Neural progenitor cell (in vitro differentiated cells): Measurements from ENCODE around the gene SLC7A10. TPM values are rescaled to one million over a fixed set of nuclear protein-coding genes. Genes with fewer than 3 reads are reported as not detected.
A peak's percentile ranks its signal among the peaks of the same experiment; 100 is the strongest.

Source experiments
- DNase-seq: peaks from one replicate; pipeline ENCODE4 v3.0.0-alpha.2; 2016; ENCODE audit warnings: low spot score
- H2AFZ ChIP-seq: fragments of 200-600 bp; sonication (generic); replicated peaks from 2 replicates; pipeline ENCODE4 v1.6.1; 2016; ENCODE audit warnings: antibody characterized with exemption
- H3F3A ChIP-seq: fragments of 200-600 bp; sonication (generic); 2 replicates; pipeline ENCODE4 v1.6.1; 2016; ENCODE audit warnings: antibody characterized with exemption, low read depth
- H3K27ac ChIP-seq: fragments of 200-600 bp; sonication (generic); 2 replicates; pipeline ENCODE4 v1.5.1; 2016; ENCODE audit warnings: mild to moderate bottlenecking
- H3K27me3 ChIP-seq: fragments of 200-600 bp; sonication (generic); 2 replicates; pipeline ENCODE4 v1.6.1; 2016; ENCODE audit warnings: mild to moderate bottlenecking, moderate library complexity
- H3K36me3 ChIP-seq: fragments of 200-600 bp; sonication (generic); 2 replicates; pipeline ENCODE4 v1.5.1; 2016
- H3K4me1 ChIP-seq: fragments of 200-600 bp; sonication (generic); 2 replicates; pipeline ENCODE4 v1.6.1; 2016; ENCODE audit warnings: mixed run types
- H3K4me2 ChIP-seq: fragments of 200-600 bp; sonication (generic); 2 replicates; pipeline ENCODE4 v1.6.1; 2016
- H3K4me3 ChIP-seq: fragments of 200-600 bp; sonication (generic); 2 replicates; pipeline ENCODE4 v1.5.1; 2016
- H3K79me2 ChIP-seq: fragments of 200-600 bp; sonication (generic); 2 replicates; pipeline ENCODE4 v1.6.1; 2016; ENCODE audit warnings: low read depth
- H3K9ac ChIP-seq: fragments of 200-600 bp; sonication (generic); 2 replicates; pipeline ENCODE4 v1.6.1; 2016
- H3K9me3 ChIP-seq: fragments of 200-600 bp; sonication (generic); 2 replicates; pipeline ENCODE4 v1.5.1; 2016; ENCODE audit warnings: low read depth
- H4K20me1 ChIP-seq: fragments of 200-600 bp; sonication (generic); 2 replicates; pipeline ENCODE4 v1.6.1; 2016; ENCODE audit warnings: low read depth
- H3K27ac Mint-ChIP-seq: 3 replicates; pipeline ENCODE4 v1.8.0; 2021; ENCODE audit warnings: mixed read lengths
- H3K27me3 Mint-ChIP-seq: 2 replicates; pipeline ENCODE4 v1.8.0; 2022; ENCODE audit warnings: low read depth, mild to moderate bottlenecking, inconsistent platforms, moderate library complexity, mixed read lengths; ENCODE audit not compliant: insufficient read depth
- H3K36me3 Mint-ChIP-seq: 3 replicates; pipeline ENCODE4 v1.8.0; 2021; ENCODE audit warnings: mixed read lengths
- H3K4me1 Mint-ChIP-seq: 3 replicates; pipeline ENCODE4 v1.8.0; 2021; ENCODE audit warnings: mixed read lengths
- H3K4me3 Mint-ChIP-seq: 3 replicates; pipeline ENCODE4 v1.8.0; 2021; ENCODE audit warnings: mild to moderate bottlenecking, moderate library complexity, mixed read lengths
- H3K9me3 Mint-ChIP-seq: 3 replicates; pipeline ENCODE4 v1.8.0; 2020; ENCODE audit warnings: mixed read lengths
- CTCF ChIP-seq: fragments of 200-600 bp; sonication (generic); IDR thresholded peaks from 2 replicates; pipeline ENCODE4 v1.5.1; 2017; ENCODE audit warnings: antibody characterized with exemption, mild to moderate bottlenecking
- EZH2 ChIP-seq: fragments of 200-600 bp; sonication (generic); IDR thresholded peaks from 2 replicates; pipeline ENCODE4 v1.6.1; 2017; ENCODE audit warnings: antibody characterized with exemption, mild to moderate bottlenecking, moderate library complexity
- EZH2phosphoT487 ChIP-seq: fragments of 200-600 bp; sonication (generic); IDR thresholded peaks from 2 replicates; pipeline ENCODE4 v1.6.1; 2017; ENCODE audit warnings: antibody characterized with exemption
- total RNA-seq: library from RNA; depleted of rRNA; stranded (reverse); fragments of >200 nt; gene quantifications from 2 replicates; pipeline ENCODE4 v1.2.3, GENCODE V29; 2015; ENCODE audit warnings: low replicate concordance

The SLC7A10 gene
- total RNA-seq, 1 donor from 2014 or later, result 0.79 TPM

- Histone ChIP-seq H2AFZ (peak overlapping the region; percentile 79), H3K4me3 (peak overlapping the region; percentile 84), H3K4me2 (peak overlapping the region; percentile 91), H4K20me1 (peaks cover 21% of the 10 kb centered on the region), H3K36me3 (no peaks in the 10 kb centered on the region), H3K79me2 (no peaks in the 10 kb centered on the region), H3K27ac (no peak overlapping the region), H3F3A (peaks cover 4% of the 10 kb centered on the region), H3K9ac (no peak overlapping the region), H3K27me3 (peaks cover 28% of the 10 kb centered on the region), H3K9me3 (no peaks in the 10 kb centered on the region), H3K4me1 (peaks cover 6% of the 10 kb centered on the region)
- Mint-ChIP-seq H3K36me3 (peaks cover 6% of the 10 kb centered on the region), H3K4me1 (peaks cover 13% of the 10 kb centered on the region), H3K27ac (no peak overlapping the region), H3K4me3 (no peak overlapping the region), H3K27me3 (peaks cover 10% of the 10 kb centered on the region), H3K9me3 (no peaks in the 10 kb centered on the region)
- peak; percentile 47 for DNase-seq
- TF ChIP-seq EZH2phosphoT487 (no peak), EZH2 (no peak), CTCF (no peak)
These were observed 31.1 kb downstream of the SLC7A10 start for GRCh38 chr19:33194532-33194885.

- Histone ChIP-seq H4K20me1 (peaks cover 21% of the 10 kb centered on the region), H3F3A (peaks cover 4% of the 10 kb centered on the region), H2AFZ (peak within 1 kb of the TSS; percentile 79), H3K9me3 (no peaks in the 10 kb centered on the region), H3K4me3 (peak within 1 kb of the TSS; percentile 84), H3K4me1 (peaks cover 6% of the 10 kb centered on the region), H3K36me3 (no peaks in the 10 kb centered on the region), H3K27ac (no peak within 1 kb of the TSS), H3K9ac (no peak within 1 kb of the TSS), H3K79me2 (no peaks in the 10 kb centered on the region), H3K27me3 (peaks cover 28% of the 10 kb centered on the region), H3K4me2 (peak within 1 kb of the TSS; percentile 91)
- Mint-ChIP-seq H3K27ac (peak within 1 kb of the TSS; percentile 37), H3K27me3 (peaks cover 10% of the 10 kb centered on the region), H3K36me3 (peaks cover 4% of the 10 kb centered on the region), H3K9me3 (no peaks in the 10 kb centered on the region), H3K4me3 (peak within 1 kb of the TSS; percentile 92), H3K4me1 (peaks cover 13% of the 10 kb centered on the region)
- peak; percentile 84 for DNase-seq
- no peak for TF ChIP-seq CTCF
- TF ChIP-seq EZH2, result no peak
- no peak for TF ChIP-seq EZH2phosphoT487
These were observed 31.7 kb downstream of the SLC7A10 start, which contains the start of gene LRP3 for GRCh38 chr19:33193865-33194362. TSS of gene LRP3 (plus strand) at chr19:33194330. CDS start at chr19:33194786, 456 bp downstream.

DNA sequence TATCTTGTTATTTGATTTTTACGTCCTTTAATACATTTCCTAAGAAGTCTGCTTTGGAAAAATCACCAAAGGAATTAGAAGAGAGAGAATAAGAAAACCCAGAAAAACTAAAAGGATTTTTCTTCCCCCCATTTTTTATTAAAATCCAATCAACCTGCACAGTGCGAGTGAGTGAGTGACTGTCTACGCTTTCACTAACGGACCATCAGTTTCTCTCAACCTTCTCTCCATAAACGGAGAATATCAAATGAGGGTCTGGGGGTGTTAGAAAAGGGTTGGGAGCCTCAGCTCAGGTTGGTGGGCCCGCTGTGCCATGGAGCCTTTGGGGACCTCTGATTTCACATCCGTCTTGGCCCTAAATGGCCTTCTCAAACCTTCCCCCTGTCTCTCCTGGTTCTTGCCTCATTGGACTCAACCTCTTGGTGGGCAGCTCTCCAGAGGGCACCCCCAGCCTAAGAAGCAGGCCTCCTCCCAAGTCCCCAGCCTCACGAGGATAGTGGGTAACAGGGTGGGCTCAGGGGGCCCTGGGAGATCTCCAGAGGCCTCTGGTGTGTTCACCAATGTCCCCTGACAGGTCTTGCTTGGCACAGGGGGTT is 32.3 kb downstream of the SLC7A10 start:
- H3K27me3 ChIP-seq, result peaks cover 28% of the 10 kb centered on the region
- H3F3A ChIP-seq, result peaks cover 4% of the 10 kb centered on the region
- H2AFZ ChIP-seq, result no peak overlapping the region
- H3K27ac ChIP-seq, result no peak overlapping the region
- peak overlapping the region; percentile 86 for H3K4me3 Mint-ChIP-seq
- peaks cover 13% of the 10 kb centered on the region for H3K4me1 Mint-ChIP-seq
- H3K9me3 Mint-ChIP-seq, result no peaks in the 10 kb centered on the region
- H3K4me1 ChIP-seq, result peaks cover 6% of the 10 kb centered on the region
- H3K36me3 Mint-ChIP-seq, result peaks cover 4% of the 10 kb centered on the region
- H3K9me3 ChIP-seq, result no peaks in the 10 kb centered on the region
- peaks cover 10% of the 10 kb centered on the region for H3K27me3 Mint-ChIP-seq
- peak overlapping the region; percentile 75 for H3K4me2 ChIP-seq
- H4K20me1 ChIP-seq, result peaks cover 21% of the 10 kb centered on the region
- H3K4me3 ChIP-seq, result peak overlapping the region; percentile 38
- no peaks in the 10 kb centered on the region for H3K36me3 ChIP-seq
- H3K27ac Mint-ChIP-seq, result peak overlapping the region; percentile 37
- no peaks in the 10 kb centered on the region for H3K79me2 ChIP-seq
- TF ChIP-seq CTCF (no peak), EZH2 (no peak), EZH2phosphoT487 (no peak)
- DNase-seq, result no peak
- H3K9ac ChIP-seq, result no peak overlapping the region
